Measurements from ENCODE around the gene FLOT1.
"Not testable (repeated sequence)": the region's sequence is repeated elsewhere in the genome, so short reads cannot be mapped to it uniquely, and the experiment has no call there.

Gene FLOT1

DNA sequence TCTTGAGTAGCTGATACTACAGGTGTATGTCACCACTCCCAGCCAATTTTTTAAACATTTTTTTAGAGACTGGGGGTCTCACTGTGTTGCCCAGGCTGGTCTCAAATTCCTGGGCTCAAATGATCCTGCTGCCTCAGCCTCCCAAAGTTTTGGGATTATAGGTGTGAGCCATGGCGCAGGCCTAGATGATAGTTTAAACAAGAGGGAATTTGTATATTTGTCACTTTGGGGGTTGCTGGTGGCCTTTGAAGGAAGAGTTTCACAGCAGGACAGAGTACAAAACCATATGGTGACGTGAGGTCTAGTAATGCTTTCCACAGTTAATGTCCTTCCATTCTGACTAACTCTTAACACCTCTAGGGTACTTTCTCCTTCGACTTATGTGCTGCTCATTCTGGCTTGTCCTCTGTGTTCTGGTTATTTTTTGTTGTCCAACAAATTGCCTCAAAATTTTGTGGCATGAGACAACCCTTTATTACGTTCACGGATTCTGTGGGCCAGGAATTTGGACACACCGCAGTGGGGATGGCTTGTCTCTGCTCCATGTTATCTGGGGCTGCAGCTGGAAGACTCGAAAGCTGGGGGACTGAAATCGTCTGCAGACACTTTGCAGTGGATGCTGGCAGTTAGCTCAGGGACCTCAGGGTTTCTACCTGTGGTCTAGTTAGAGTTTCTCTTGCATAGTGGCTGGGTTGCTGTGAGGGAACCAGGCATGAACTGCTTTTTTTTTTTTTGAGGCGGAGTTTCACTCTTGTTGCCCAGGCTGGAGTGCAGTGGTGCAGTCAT is 24.9 kb upstream of the FLOT1 start:
- no peak for DNase-seq

DNA sequence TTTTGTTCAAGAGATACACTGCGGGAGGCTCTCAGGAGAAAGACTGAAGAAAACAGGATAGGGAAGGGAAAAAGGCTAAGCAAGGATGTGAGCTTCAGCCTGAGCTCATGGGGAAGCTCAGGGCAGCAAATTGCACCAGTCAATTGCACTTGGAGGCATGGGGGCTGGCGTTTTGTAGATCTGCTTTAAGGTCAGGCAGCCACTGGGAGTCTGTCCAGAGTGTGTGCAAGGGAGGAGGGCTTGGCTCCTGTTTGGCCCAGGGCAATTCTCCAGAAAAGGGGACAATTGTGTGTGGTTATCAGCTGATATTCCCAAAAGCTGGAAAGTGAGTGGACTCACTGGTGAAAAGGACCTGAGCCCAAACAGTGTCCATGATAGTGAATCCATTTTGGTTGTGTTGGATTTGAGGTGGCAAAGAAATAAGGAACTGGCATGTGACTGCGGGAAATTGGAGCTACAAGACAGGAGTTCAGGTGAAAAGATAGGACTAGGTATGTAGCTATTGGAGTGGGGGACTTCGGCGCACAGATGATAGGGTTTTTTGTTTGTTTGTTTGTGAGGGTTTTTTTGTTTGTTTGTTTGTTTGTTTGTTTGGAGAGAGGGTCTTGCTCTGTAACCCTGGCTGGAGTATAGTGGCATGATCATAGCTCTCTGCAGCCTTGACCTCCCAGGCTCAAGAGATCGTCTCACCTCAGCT is 24.1 kb upstream of the FLOT1 start:
- no peak for DNase-seq

DNA sequence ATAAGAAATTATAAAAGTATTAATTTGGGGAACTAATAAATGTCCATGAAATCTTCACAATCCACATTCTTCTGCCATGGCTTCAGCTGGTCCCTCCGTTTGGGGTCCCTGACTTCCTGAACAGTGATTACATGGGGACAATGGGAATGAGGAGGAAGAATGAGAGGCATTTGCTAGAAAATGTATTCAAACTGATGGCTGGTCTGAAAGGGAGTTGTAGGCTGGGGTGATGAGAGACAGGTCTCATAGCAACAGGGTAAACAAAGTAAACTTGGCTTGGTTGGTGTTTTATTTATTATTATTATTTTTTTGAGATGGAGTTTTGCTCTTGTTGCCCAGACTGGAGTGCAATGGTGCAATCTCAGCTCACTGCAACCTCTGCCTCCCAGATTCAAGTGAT is 23.0 kb upstream of the FLOT1 start:
- DNase-seq = not testable (repeated sequence)

DNA sequence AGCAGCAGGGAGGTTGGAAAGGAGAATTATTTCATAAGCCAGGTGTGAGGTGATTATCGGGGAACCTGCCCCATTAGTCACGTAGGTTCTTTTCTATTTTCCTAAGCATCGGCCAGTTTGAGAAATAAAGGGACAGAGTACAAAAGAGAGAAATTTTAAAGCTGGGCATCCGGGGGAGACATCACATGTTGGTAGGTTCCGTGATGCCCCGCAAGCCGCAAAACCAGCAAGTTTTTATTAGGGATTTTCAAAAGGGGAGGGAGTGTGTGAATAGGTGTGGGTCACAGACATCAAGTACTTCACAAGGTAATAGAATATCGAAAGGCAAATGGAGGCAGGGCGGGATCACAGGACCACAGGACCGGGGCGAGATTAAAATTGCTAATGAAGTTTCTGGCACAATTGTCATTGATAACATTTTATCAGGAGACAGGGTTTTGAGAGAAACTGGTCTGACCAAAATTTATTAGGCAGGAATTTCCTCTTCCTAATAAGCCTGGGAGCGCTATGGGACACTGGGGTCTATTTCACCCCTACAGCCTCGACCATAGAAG is 22.1 kb upstream of the FLOT1 start:
- not testable (repeated sequence) for DNase-seq

DNA sequence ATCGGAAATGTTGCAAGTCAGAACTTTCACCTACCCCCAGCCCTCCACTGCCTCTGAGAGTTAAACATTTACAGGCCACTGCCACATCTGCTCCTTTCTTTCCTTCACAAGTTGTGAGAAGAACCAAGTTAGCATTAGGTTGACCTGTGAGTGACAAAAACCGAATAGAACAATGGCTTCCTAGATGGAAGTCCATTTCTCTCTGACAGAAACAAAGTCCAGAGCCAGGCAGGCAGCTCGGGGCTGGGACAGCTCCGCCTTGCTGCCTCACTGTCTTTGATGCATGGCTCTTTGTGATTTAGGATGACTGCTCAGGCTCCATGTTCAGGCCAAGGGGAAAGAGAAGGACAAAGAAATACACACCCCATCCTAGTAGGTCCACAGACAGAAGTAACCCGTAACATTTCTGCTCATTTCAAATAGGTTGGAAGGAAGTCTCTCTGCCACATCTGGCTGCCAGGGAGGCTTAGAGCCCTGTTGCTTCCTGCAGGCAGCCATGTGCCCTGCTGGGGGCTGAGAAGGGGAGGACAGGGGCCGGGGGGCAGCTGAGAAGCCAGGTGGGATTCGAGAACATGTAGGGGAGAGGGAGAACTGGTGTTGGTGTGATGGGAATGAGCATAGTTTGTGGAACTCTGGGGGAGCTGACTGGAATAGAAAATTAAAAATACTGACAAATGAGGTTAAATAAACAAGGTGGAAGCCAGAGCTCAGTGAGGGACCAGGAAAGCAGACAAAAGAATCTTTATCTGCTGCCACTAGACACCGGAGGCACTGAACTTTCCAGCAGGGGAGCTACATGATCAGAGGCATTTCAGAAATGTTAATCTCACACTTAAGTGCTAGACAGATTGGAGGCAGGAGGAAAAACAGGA is 21.4 kb upstream of the FLOT1 start:
- peak; percentile 21 for DNase-seq

DNA sequence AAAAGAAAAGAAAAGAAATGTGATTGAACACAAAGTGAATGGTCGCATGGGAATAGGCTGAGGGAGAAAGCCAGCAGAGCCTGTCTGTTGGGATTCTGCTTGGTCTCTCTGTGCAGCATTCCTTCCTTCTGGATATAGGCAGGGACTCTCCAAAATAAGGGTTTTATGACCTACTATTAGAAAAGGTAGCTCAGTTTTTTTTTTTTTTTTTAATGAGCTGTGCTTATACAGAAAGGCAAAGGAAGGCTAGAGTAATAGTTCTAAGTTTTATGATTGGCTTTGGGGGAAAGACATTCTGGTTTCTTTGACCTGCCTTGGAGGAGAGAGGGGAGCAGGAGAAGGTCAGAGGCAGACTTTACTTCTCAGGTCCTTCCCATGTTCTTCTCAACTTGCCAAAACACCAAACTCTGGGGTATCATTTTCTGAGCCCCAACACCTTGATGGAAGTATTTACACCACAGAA is 20.7 kb upstream of the FLOT1 start:
- DNase-seq = no peak

DNA sequence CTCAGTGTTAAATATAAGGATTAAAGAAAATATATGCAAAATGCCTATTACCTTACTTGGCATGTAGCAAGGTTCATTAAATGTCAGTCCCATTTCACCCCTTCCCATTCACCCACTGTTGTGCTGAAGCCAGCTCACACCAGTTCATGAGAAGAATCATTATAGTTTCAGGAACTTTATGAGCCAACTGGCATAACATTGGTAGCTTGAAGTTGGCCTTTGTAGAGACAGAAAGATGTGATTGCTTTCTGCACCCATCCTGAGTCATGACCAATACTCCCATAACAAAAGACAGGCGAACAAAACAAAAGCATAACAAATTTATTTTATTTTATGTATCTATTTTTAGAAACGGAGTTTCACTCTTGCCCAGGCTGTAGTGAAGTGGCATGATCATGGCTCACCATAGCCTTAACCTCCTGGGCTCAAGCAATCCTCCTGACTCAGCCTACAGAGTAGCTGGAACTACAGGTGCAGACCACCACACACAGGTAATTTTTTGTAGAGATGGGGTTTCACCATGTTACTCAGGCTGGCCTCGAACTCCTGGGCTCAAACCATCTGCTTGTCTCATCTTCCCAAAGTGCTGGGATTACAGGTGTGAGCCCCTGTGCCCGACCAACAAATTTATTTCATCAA is 19.4 kb upstream of the FLOT1 start:
- DNase-seq = no peak

DNA sequence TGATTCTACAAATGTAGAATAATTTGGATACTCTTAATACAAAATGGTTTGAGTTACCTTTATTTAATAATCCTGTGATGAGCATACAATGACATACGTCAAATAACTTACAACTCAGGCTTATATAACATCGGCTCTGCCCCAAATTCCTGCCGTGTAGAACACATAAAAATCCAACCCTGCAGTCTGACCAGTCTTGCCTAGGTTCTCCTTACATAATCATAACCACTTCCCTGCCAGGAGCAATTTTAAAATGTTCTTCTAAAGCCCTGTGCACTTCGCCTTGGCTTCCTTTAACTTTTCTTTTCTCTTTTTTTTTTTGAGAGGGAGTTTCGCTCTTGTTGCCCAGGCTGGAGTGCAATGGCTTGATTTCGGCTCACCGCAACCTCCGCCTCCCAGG is 18.1 kb upstream of the FLOT1 start:
- no peak for DNase-seq

DNA sequence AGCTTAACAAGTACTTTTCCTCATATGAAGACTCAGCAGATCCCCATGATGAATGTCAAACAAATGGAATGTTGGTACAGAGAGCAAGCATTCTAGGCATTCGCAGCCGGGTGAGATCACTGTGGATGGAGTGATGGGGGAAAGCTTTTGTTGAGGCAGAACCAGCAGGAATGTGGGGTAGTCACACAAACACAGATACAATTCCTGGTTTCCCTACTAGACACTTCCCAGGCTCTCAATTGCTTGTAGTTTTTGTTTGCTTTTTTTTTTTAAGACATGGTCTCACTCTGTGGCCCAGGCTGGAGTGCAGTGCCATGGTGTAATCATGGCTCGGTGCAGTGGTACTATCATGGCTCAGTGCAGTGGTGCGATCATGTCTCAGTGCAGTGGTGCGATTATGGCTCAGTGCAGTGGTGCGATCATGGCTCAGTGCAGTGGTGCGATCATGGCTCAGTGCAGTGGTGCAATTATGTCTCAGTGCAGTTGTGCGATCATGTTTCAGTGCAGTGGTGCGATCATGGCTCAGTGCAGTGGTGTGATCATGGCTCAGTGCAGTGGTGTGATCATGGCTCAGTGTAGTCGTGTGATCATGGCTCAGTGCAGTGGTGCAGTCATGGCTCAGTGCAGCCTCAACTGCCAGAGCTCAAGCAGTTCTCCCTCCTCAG is 17.2 kb upstream of the FLOT1 start:
- no peak for DNase-seq

DNA sequence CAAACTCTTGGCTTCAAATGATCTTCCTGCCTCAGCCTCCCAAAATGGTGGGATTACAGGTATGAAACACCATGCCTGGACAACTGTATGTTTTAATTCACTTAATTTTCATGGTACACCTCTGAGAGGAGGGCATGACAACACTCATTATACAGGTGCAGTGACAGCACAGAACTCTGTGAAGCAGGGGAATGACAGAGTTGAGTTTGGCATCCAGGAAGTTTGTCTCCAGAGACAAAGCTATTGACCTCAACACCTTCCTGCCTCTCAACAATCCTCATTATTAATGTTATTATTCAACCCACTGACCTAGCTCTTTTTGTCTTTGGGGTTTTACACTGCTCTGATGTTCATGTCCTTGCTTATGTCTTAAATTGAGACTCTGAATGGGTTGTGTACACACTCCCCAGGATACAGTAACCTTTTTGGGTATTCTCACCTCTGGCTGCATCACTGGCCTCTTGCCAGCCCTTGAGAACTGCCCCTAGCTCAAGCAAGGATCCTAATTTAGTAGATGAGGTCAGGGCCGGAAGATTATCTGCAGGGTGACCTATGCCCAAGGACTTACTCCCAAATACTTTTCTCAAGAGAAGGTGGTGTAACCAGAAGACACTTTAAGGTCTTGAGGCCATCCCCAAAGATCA is 14.9 kb upstream of the FLOT1 start:
- DNase-seq = no peak

DNA sequence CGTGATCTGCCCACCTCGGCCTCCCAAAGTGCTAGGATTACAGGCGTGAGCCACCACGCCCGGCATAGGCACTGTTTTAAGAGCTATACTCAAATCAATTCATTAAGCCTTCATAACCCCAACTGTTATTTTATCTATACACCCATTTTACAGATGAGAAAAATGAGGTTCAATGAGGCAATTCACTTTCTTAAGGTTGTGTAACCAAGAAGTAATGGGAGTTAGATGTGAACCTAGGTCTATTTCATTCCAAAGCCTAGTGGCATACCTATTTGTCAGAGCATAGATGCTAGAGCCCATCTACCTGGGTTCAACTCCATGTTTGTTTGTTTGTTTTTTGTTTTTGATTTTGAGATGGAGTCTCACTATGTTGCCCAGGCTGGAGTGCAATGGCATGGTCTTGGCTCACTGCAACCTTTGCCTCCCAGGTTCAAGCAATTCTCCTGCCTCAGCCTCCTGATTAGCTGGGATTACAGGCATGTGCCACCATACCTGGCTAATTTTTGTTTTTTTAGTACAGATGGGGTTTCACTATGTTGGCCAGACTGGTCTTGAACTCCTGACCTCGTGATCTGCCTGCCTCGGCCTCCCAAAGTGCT is 14.0 kb upstream of the FLOT1 start:
- not testable (repeated sequence) for DNase-seq

DNA sequence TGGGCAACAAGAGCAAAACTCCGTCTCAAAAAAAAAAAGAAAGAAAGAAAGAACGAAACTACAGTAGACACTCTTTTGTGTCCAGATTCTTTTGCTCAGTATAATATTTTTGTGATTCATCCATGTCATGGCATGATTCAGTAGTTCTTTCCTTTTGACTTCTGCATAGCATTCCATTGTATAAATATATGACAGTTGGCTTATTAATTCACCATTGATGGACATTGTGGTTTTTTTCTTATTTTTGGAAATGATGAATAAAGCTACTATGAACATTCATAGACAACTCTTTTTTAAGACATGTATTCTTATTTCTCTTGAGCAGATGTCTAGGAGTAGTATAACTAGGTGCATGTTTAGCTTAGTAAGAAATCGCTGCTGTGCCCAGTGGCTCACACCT is 12.1 kb upstream of the FLOT1 start:
- no peak for DNase-seq

DNA sequence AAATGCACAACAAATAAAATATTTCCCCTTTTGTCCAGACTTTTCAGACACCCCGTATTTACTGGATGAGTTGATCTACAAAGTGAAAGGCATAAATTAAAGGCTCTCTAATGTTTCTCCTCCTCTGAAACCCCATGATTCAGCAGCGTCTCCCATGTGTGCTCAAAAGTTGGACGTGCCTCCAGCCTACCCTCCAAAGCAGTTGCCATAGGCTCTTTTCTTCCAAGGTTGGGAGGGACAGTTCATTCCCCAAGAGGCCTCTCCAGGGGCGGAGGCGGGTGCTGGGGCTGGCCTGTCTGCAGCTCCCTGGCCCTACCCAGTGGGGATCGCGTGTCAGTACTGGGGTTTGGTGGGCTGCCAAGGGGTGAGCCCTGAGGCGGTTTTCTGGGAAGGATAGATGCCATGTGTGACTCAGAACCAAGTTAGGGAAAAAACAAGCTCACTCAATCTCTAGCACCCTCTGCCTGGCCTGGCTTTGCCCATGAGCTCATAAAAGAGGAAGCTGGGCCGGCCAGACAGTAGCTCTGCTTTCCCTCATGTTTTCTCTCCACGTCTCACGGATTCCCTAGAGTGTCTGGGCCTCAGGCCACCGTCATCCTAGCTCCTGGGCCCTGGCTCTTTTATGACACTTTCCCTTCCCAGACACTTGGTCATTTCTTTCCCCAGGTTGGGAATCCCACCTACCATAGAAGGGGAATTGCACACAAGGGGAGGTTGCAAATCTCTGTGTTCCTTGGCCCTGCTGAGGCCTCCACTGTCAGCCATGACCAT is 9.9 kb upstream of the FLOT1 start:
- DNase-seq = no peak

DNA sequence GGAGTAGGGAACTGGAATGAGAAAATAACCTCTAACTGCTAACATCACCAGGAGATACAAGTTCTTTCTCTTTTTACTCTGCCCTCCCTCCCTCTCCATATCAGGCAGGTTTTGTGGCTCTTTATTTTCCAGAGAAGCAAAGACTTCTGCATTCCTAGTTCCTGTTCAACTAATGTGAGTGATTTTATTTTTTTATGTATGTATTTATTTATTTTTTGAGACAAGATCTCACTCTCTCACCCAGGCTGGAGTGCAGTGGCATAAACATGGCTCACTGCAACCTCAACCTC is 7.8 kb upstream of the FLOT1 start:
- DNase-seq = no peak

DNA sequence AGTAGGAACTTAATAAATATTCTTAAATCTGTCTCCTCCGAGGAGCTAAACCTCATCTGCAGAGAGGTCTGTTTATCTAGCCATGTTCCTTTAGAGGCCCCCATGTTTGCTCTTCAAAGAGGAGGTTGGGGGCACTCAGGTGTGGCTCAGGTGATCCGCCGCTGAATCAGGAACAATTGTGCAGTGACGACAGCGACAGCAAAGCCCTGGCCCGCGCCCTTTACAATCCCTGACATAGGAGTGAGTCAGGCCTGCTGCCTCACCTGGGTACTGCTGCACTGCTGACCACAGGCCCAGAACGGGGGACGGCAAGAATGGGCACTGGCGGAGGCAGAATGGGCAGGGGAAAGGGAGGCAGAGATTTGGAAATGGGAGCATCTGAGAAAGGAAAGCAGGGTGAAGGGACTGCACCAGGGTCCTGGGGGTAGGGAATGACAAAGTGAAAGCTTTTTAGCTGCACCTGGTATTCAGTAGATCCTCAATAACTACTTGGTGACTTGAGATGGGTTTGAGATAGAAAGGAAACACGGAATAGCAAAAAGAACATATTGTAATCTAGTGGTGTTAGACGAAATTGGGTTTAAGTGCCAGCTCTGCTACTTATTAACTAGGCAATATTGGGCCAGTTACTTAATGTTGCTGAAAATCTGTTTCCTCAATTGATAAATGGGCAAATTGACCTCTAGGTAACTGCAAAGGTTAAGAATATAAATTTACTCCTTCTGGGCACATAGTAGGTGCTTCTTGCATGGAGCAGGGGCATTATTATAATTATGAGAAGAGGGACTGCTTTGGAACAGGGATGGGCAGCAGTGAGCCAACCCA is 7.3 kb upstream of the FLOT1 start:
- no peak for DNase-seq

DNA sequence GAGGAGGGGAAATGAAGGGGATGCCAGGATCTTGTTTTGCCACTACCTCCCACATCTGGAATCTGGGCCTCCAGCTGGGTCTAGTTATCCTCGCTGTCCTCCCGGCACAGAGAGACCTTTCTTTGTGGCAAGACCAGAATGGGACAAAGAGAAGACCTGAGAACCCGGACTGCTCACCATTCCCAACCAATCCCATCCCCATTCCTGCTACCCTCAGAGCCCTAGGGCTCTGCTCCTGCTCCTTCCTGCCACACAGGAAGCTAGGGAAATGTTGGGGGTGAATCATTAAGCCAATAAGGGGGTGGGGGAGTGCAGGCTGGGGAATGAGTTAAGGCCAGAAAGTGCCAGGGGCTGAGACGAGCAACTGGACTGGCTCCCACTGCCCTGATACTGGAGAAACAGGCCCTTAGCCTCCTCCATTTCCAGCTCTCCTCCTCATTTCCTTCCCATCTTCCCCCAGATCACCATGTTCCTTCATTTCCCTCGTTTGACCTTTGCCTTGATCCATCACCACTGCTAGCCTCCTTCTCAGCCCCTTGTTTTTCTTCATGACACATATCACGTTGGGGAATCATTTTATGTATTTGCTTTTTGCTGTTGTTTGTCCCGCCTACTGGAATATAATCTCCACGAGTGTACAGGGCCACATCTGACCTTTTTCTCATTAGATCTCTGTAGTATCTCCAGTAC is 6.5 kb upstream of the FLOT1 start:
- no peak for DNase-seq

DNA sequence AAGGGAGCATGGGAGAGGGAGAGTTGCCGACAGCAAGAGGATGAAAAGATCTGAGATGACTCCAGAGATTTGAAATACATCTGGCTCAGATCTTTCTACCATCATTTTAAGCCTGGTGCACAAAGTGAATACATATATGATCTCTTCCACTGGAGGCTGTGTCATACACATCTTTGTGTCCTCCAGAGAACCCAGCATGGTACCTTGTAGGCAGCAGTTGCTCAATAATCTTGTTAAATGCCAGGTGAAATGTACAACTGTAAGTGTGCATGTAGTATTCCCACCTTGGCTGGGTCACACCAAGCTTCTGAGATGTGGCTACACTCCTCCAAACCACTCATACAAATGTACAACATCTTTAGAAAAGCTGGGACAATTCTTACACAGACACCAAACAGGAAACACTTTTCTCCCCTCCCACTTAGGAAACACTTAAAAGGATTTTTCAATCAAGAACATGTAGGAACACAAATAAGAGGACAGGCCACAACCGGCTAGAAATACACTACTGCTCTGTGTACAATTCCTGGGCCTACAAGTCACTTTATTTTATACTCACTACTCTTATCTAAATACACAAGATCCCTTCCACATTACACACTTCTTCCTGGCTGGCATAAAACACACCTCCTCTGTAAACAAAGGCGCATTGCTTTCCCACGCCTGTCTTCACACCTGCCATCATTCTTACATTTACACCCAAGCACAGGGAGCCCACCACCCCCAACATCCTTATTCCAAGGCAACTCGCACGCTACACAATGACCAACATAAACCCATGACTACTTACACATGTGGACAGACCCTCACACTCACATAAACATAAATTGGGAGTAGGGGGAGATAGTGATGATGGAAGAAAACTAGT is 5.6 kb upstream of the FLOT1 start:
- no peak for DNase-seq

DNA sequence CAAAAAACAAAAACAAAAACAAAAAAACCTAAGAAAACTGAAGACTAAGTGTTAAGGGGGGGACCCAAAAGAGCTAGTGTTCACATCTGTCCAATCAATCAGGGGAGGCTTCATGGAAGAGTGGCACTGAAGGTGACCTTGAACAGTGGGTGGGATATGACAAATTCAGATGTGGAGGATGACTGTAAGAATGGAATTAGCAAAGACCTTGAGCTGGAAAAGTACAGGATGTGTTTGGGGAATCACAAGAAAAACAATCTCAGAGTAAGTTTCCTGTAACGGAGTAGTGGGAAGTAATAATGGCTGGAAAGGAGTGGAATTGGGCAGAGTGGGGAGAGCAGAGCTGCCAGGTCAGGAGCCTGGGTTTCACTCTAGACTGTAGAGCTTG is 4.8 kb upstream of the FLOT1 start:
- DNase-seq = no peak

Data from retina (tissue), 1 donor.